IPS DF 6.9 (cell line): ENCODE measurements around the gene ARHGEF4.
A peak's percentile ranks its signal among the peaks of the same experiment; 100 is the strongest.

Source experiments
- DNase-seq: peaks from one replicate; pipeline ENCODE4 v3.0.0-alpha.2; 2013; ENCODE audit warnings: low read depth, low spot score
- H3K27ac ChIP-seq: one replicate; pipeline ENCODE4 v1.5.1; 2013; ENCODE audit warnings: low read length, control low read depth
- H3K27me3 ChIP-seq: 2 replicates; pipeline ENCODE4 v1.6.1; 2013; ENCODE audit warnings: mild to moderate bottlenecking, low read length; ENCODE audit not compliant: control insufficient read depth, insufficient read depth
- H3K36me3 ChIP-seq: 2 replicates; pipeline ENCODE4 v1.6.1; 2013; ENCODE audit warnings: low read length; ENCODE audit not compliant: control insufficient read depth, insufficient read depth
- H3K4me1 ChIP-seq: 2 replicates; pipeline ENCODE4 v1.6.1; 2013; ENCODE audit warnings: low read length; ENCODE audit not compliant: control insufficient read depth, insufficient read depth
- H3K4me3 ChIP-seq: 2 replicates; pipeline ENCODE4 v1.5.1; 2013; ENCODE audit warnings: mild to moderate bottlenecking, low read length
- H3K9me3 ChIP-seq: 2 replicates; pipeline ENCODE4 v1.6.1; 2013; ENCODE audit warnings: low read length, inconsistent platforms; ENCODE audit not compliant: control insufficient read depth, insufficient read depth
- WGBS: extraction: QIAGEN DNeasy Blood & Tissue Kit; methylation state at CpG from one replicate; pipeline ENCODE4 v1.1.7; 2013; ENCODE audit warnings: mixed read lengths, missing lambda C conversion rate; ENCODE audit not compliant: insufficient read length, insufficient coverage; 5-methylcytosine and 5-hydroxymethylcytosine counted together

ARHGEF4 gene

DNA sequence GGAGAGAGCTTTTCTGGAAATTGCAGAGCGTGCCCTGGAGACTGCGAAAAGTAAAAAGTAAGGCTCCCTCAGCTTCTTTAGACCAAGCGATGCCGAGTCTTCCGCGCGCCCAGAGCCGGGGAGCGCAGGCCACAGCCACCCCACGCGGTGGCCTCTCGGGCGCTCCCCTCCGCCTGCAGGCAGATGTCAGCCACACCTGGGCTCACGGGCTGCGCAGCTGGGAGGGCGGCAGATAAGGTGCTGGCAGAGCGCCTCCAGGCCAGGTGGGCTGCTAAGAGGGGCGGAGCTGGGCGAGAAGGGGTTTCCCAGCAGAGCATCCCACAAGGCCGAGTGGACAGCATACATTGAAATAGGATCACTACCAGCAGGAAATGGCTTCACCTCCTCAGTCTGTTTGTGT lies 81.7 kb downstream of the ARHGEF4 start:
- WGBS = no CpG with 5 or more reads among the region's 21 CpGs
- Histone ChIP-seq H3K4me1 (no peaks in the 10 kb centered on the region; the same call in 1 of the 2 replicates), H3K36me3 (no peaks in the 10 kb centered on the region), H3K27me3 (no peaks in the 10 kb centered on the region), H3K9me3 (no peaks in the 10 kb centered on the region), H3K27ac (no peak overlapping the region), H3K4me3 (no peak overlapping the region)
- no peak for DNase-seq

DNA sequence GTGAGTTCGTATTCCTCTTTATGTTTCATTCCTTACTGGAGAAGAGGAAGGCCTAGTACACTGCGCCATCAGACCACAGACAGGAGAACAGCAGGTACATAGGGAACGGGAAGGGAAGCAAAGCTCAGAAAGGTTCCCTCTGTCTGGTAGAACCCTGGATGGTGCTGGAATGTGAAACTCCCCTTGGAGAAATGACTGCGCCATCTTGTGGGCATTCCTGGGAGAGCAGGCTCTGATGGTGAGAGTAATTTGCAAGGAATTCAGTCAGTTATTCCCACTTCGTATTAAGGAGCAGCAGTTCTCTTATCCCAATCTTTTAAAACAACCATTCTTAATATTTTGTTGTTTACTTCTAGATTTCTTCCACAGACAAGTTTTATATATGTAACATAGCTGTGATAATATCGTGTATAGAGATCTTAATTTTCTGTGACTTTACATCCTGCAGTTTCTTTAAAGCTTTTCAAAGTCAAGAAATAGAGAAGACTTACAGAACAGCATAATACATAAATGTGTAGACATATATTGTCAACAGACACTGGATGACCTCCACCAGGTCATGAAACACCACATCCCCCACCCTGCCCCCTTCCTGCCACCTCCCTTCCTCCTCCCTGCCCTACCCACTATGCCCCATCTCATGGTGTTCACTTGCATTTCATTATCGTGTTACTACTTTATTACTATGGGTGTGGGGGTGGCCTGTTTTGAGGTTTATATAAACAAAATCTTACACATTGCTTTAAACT lies 83.9 kb downstream of the ARHGEF4 start:
- H3K36me3 ChIP-seq = no peaks in the 10 kb centered on the region
- DNase-seq = peak; percentile 84
- WGBS = no CpG with 5 or more reads among the region's 7 CpGs
- H3K27me3 ChIP-seq = no peaks in the 10 kb centered on the region
- no peaks in the 10 kb centered on the region; the same call in 1 of the 2 replicates for H3K4me1 ChIP-seq
- H3K4me3 ChIP-seq = no peak overlapping the region
- no peak overlapping the region for H3K27ac ChIP-seq
- H3K9me3 ChIP-seq = no peaks in the 10 kb centered on the region

DNA sequence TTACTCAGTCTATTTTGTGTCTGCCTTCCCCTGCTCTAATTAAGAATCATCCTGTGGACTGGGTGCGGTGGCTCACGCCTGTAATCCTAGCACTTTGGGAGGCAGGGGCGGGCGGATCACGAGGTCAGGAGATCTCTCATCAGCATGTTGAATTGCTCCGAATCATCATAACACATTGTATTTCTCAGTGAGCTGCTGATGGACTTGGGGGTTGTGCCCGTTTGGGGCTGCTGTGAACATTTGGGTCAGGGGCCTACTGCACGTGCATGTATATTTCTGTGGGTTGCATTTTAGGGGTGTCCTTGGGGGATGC lies 84.4 kb downstream of the ARHGEF4 start:
- H3K27me3 ChIP-seq = no peaks in the 10 kb centered on the region
- no peaks in the 10 kb centered on the region for H3K36me3 ChIP-seq
- no peaks in the 10 kb centered on the region; the same call in 1 of the 2 replicates for H3K4me1 ChIP-seq
- H3K9me3 ChIP-seq = no peaks in the 10 kb centered on the region
- no peak overlapping the region for H3K4me3 ChIP-seq
- no peak overlapping the region for H3K27ac ChIP-seq
- DNase-seq = no peak
- WGBS = no CpG with 5 or more reads among the region's 8 CpGs

DNA sequence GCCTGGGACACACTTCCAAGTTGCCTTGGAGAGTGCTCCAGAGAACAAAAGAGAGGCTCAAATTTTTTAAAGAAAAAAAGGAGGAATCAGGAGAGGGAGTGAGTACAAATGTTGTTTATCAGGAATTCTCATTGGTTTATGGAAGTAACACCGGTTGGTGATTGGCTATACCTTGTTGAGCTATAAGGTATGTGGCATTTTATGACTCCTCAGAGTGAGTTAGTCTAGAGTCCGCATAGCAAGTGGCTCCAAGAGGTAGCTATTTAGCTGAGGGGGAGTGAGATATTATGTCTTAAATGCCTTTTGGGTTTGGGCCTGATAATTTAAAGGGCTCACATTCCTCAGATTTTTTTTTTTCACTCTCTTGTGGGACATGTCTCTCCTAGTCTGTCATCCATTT lies 85.7 kb downstream of the ARHGEF4 start:
- H3K27ac ChIP-seq = no peak overlapping the region
- no peak for DNase-seq
- H3K27me3 ChIP-seq = no peaks in the 10 kb centered on the region
- H3K36me3 ChIP-seq = no peaks in the 10 kb centered on the region
- WGBS = no CpG with 5 or more reads among the region's 2 CpGs
- no peaks in the 10 kb centered on the region for H3K9me3 ChIP-seq
- H3K4me3 ChIP-seq = no peak overlapping the region
- H3K4me1 ChIP-seq = no peaks in the 10 kb centered on the region

DNA sequence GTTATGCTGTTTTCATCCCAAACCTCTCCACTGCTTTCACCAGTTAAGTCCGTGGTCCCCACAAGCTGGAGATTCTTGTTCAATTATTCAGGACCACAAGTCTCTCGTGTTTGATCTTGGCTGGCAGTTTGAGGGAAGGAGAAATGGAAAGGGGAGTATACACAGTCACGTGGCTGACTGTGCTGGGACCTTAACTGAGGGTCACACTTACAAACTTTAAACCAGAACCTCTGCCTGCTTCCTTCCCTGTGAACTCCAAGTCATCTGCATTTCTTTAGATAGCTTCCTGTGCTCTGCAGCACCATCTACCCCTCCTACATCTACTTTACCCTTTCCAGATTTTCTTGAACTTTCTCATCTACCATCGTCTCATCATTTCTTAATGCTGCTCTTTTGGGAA lies 91.7 kb downstream of the ARHGEF4 start:
- H3K4me3 ChIP-seq = no peak overlapping the region
- no peak overlapping the region for H3K27ac ChIP-seq
- peaks cover 1% of the 10 kb centered on the region for H3K4me1 ChIP-seq
- DNase-seq = no peak
- WGBS = 100% methylated on average over 1 of the region's 4 CpGs
- 0 out of 2 replicates have a peak, but pooled peaks cover 2% of the 10 kb centered on the region for H3K36me3 ChIP-seq
- no peaks in the 10 kb centered on the region for H3K27me3 ChIP-seq
- no peaks in the 10 kb centered on the region for H3K9me3 ChIP-seq

DNA sequence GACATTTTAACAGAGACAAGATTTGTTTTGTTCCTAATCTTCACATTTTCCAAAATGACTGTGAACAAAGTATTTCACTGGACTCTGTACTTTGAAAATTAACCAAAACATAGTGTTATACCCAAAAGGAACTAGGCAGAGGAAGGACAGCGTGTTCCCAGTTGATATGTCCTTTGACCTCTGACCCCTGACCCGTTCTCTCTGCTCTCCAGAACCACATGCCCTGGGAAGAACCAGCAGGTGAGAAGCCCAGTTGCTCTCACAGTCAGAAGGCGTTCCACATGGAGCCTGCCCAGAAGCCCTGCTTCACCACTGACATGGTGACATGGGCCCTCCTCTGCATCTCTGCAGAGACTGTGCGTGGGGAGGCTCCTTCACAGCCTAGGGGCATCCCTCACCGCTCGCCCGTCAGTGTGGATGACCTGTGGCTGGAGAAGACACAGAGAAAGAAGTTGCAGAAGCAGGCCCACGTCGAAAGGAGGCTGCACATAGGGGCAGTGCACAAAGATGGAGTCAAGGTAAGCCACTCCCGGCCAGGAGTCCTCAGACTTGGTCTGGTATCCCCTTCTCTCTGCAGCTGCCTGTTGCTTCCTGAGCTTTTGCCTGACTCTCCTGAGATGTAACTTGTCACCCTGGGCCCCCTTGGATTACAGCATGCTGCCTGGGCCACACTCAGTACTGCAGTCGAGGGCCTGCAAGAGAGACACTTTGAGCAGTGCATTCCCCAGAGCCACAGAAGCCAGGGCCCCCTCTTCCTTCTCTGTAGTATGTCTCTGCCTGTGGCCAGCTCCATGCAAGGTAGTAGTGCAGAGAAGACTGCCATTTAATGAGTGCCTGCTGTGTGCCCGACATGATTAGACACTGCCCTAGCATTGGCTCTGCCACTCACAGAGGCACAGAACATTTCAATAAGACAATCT lies 94.3 kb downstream of the ARHGEF4 start:
- no peak for DNase-seq
- H3K4me3 ChIP-seq = no peak overlapping the region
- H3K36me3 ChIP-seq = 0 out of 2 replicates have a peak, but pooled peaks cover 2% of the 10 kb centered on the region
- WGBS = no CpG with 5 or more reads among the region's 12 CpGs
- H3K27ac ChIP-seq = no peak overlapping the region
- H3K9me3 ChIP-seq = no peaks in the 10 kb centered on the region
- peaks cover 1% of the 10 kb centered on the region for H3K4me1 ChIP-seq
- H3K27me3 ChIP-seq = no peaks in the 10 kb centered on the region

DNA sequence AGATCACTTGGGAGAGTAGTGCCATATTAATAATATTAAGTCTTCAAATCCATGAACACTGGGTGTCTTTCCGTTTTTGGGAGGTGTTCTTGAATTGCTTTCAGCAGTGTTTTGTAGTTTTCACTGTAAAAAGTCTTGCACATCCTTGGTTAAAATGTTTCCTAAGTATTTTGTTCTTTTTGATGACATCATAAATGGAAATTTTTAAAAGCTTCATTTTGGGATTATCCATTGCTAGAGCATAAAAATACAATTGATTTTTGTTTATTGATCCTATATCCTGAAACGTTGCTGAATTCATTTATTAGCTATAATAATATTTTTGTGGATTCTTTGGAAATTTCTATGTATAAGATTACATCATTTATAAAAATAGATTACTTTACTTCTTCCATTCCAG lies 96.8 kb downstream of the ARHGEF4 start:
- no peak for DNase-seq
- H3K27ac ChIP-seq = no peak overlapping the region
- 0 out of 2 replicates have a peak, but pooled peaks cover 2% of the 10 kb centered on the region for H3K36me3 ChIP-seq
- H3K27me3 ChIP-seq = no peaks in the 10 kb centered on the region
- peaks cover under 1% of the 10 kb centered on the region for H3K4me1 ChIP-seq
- whole genome bisulfite sequencing = no CpG with 5 or more reads among the region's 2 CpGs
- no peaks in the 10 kb centered on the region for H3K9me3 ChIP-seq
- no peak overlapping the region for H3K4me3 ChIP-seq

DNA sequence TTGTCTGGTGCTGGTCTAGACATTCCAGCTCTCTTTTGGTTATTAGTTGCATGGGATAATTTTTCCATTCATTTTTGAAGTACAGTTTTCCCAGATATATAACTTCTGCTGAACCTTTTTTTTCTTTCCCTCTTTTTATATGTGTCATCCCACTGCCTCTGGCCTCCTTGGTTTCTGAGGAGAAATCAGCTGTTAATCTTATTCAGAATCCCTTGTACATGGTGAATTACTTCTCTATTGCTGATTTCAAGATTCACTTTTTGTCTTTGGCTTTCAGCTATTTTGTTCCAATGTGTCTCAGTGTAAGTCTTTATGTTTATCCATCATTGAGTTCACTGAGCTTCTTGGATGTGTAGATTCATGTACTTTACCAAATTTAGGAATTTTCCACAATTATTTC lies 99.7 kb downstream of the ARHGEF4 start:
- Histone ChIP-seq H3K27me3 (no peaks in the 10 kb centered on the region), H3K27ac (no peak overlapping the region), H3K4me3 (no peak overlapping the region), H3K9me3 (no peaks in the 10 kb centered on the region), H3K4me1 (no peaks in the 10 kb centered on the region), H3K36me3 (no peaks in the 10 kb centered on the region)
- no peak for DNase-seq

DNA sequence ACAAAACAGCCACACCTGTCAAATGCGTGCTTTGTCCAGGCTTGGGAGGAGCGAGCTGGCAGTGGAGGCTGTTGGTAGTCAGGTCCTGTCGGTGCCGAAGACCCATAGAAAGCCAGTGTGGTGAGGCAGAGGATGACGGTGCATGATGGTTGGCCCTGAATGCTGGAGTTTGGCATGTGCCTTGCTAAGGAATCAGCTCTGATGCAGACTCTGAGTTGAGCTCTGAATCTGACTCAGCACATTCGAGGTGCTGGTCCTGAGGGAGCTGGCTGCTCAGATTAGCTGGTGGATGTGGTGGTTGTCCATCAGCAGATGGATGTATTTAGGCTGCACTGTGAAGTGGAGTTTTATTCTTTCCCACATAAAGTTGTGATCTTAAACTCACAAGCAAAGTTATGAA lies 111.3 kb downstream of the ARHGEF4 start:
- WGBS = no CpG with 5 or more reads among the region's 6 CpGs

DNA sequence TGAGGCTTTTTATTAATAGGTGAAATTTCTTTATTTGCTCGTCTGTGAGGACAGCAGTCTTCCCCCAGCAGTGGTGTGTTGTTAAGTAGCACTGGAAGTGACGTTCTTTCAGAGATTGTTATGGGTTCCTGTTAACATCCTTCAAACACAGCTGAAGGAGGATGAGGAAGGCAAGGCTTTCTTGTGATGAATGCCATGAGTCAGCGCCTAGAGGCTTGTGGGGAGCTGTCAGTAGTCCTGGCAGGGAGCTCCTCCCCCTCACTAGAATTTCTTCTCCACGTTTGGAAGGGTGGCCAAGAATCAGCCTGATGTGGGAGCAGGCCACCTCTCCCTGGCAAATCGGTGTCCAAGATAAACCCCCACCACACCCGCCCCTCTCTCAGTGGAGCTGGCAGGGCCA lies 113.2 kb downstream of the ARHGEF4 start:
- no peaks in the 10 kb centered on the region for H3K4me1 ChIP-seq
- no CpG with 5 or more reads among the region's 6 CpGs for WGBS
- no peak overlapping the region for H3K27ac ChIP-seq
- DNase-seq = no peak
- no peaks in the 10 kb centered on the region for H3K27me3 ChIP-seq
- H3K4me3 ChIP-seq = no peak overlapping the region
- H3K9me3 ChIP-seq = no peaks in the 10 kb centered on the region
- no peaks in the 10 kb centered on the region for H3K36me3 ChIP-seq

More for the DNA sequence above, 111.3 kb downstream of the ARHGEF4 start:
- H3K27ac ChIP-seq = no peak overlapping the region
- no peak overlapping the region for H3K4me3 ChIP-seq
- H3K9me3 ChIP-seq = no peaks in the 10 kb centered on the region
- H3K4me1 ChIP-seq = no peaks in the 10 kb centered on the region
- DNase-seq = no peak
- no peaks in the 10 kb centered on the region for H3K36me3 ChIP-seq
- H3K27me3 ChIP-seq = no peaks in the 10 kb centered on the region
